WI38 (cell line): ENCODE data around the gene ACTN4.

ENCODE experiments used
- H3K4me3 ChIP-seq: 2 replicates; pipeline ENCODE4 v1.5.1; 2011; ENCODE audit warnings: low read depth, mild to moderate bottlenecking, control low read depth, low read length
- CTCF ChIP-seq: IDR thresholded peaks from 2 replicates; pipeline ENCODE4 v1.5.1; 2012; ENCODE audit warnings: low read depth, mild to moderate bottlenecking, control low read depth, low read length

Gene ACTN4

GRCh38 chr19:38773469-38774177 lies 126.2 kb downstream of the ACTN4 start, which contains the start of gene LGALS7:
Gene LGALS7 (minus strand): TSS chr19:38773517. CDS start chr19:38773492, 25 bp downstream.
- H3K4me3 ChIP-seq, result no peak within 1 kb of the TSS
- TF ChIP-seq CTCF, result no peak

GRCh38 chr19:38774181-38774950 lies 126.9 kb downstream of the ACTN4 start:
- no peak for TF ChIP-seq CTCF

GRCh38 chr19:38778733-38779132 lies 131.3 kb downstream of the ACTN4 start:
- no peak for TF ChIP-seq CTCF
- H3K4me3 ChIP-seq, result no peak overlapping the region

More at GRCh38 chr19:38774181-38774950, 126.9 kb downstream of the ACTN4 start:
- H3K4me3 ChIP-seq, result no peak overlapping the region

- TF ChIP-seq CTCF, result no peak
Measured at GRCh38 chr19:38780443-38780842, 133.0 kb downstream of the ACTN4 start.

GRCh38 chr19:38781058-38781457 lies 133.6 kb downstream of the ACTN4 start:
- H3K4me3 ChIP-seq, result no peak overlapping the region
- no peak for TF ChIP-seq CTCF

More at GRCh38 chr19:38780443-38780842, 133.0 kb downstream of the ACTN4 start:
- no peak overlapping the region for H3K4me3 ChIP-seq
